HUES48 (cell line): ENCODE results near the gene PHRF1.
A peak's percentile ranks its signal among the peaks of the same experiment; 100 is the strongest.

Experiments
- H3K27ac ChIP-seq: one replicate; pipeline ENCODE4 v1.7.0; 2013; ENCODE audit warnings: low read depth, low read length, inconsistent platforms
- H3K27me3 ChIP-seq: 2 replicates; pipeline ENCODE4 v1.6.1; 2013; ENCODE audit warnings: mild to moderate bottlenecking, low read length; ENCODE audit not compliant: control insufficient read depth, insufficient read depth
- H3K36me3 ChIP-seq: 2 replicates; pipeline ENCODE4 v1.6.1; 2013; ENCODE audit warnings: low read length; ENCODE audit not compliant: control insufficient read depth, insufficient read depth
- H3K4me1 ChIP-seq: 2 replicates; pipeline ENCODE4 v1.6.1; 2013; ENCODE audit warnings: mild to moderate bottlenecking, low read length; ENCODE audit not compliant: control insufficient read depth, insufficient read depth
- H3K4me3 ChIP-seq: 2 replicates; pipeline ENCODE4 v1.5.1; 2013; ENCODE audit warnings: mild to moderate bottlenecking, low read depth, low read length
- H3K9ac ChIP-seq: 2 replicates; pipeline ENCODE4 v1.6.1; 2013; ENCODE audit warnings: mild to moderate bottlenecking, low read depth, low read length, moderate library complexity
- H3K9me3 ChIP-seq: 2 replicates; pipeline ENCODE4 v1.6.1; 2013; ENCODE audit warnings: low read length; ENCODE audit not compliant: control insufficient read depth, insufficient read depth

PHRF1 gene

GRCh38 chr11:575996-576768 is at the start of gene PHRF1:
Gene PHRF1 (plus strand): TSS chr11:576470. CDS start chr11:581513, 5,043 bp downstream.
- Histone ChIP-seq H3K9me3 (no peaks in the 10 kb centered on the region), H3K27ac (peak within 1 kb of the TSS; percentile 97), H3K9ac (peak within 1 kb of the TSS; percentile 99), H3K4me3 (peak within 1 kb of the TSS; percentile 97), H3K4me1 (peaks cover 18% of the 10 kb centered on the region), H3K27me3 (peaks cover 16% of the 10 kb centered on the region), H3K36me3 (peaks cover 7% of the 10 kb centered on the region; the same call in 1 of the 2 replicates)

- Histone ChIP-seq H3K36me3 (peaks cover 18% of the 10 kb centered on the region), H3K27ac (no peak overlapping the region), H3K4me3 (no peak overlapping the region), H3K4me1 (no peaks in the 10 kb centered on the region), H3K9ac (no peak overlapping the region), H3K27me3 (no peaks in the 10 kb centered on the region), H3K9me3 (no peaks in the 10 kb centered on the region)
Observed at GRCh38 chr11:528166-528814, 48.0 kb upstream of the PHRF1 start.

GRCh38 chr11:528815-529727 is 47.2 kb upstream of the PHRF1 start:
- Histone ChIP-seq H3K4me3 (no peak overlapping the region), H3K4me1 (no peaks in the 10 kb centered on the region), H3K9me3 (no peaks in the 10 kb centered on the region), H3K27ac (no peak overlapping the region), H3K9ac (no peak overlapping the region), H3K27me3 (no peaks in the 10 kb centered on the region), H3K36me3 (peaks cover 26% of the 10 kb centered on the region)

- no peaks in the 10 kb centered on the region for H3K4me1 ChIP-seq
Observed at GRCh38 chr11:529728-530411, 46.4 kb upstream of the PHRF1 start.

GRCh38 chr11:530960-531831 is 45.1 kb upstream of the PHRF1 start:
- Histone ChIP-seq H3K4me1 (peaks cover 2% of the 10 kb centered on the region; the same call in 1 of the 2 replicates), H3K36me3 (peaks cover 26% of the 10 kb centered on the region), H3K27ac (no peak overlapping the region), H3K27me3 (0 out of 2 replicates have a peak, but pooled peaks cover 2% of the 10 kb centered on the region), H3K9me3 (no peaks in the 10 kb centered on the region), H3K9ac (no peak overlapping the region), H3K4me3 (no peak overlapping the region)

More at GRCh38 chr11:529728-530411, 46.4 kb upstream of the PHRF1 start:
- H3K36me3 ChIP-seq = peaks cover 26% of the 10 kb centered on the region
- no peaks in the 10 kb centered on the region for H3K27me3 ChIP-seq
- no peak overlapping the region for H3K9ac ChIP-seq
- no peaks in the 10 kb centered on the region for H3K9me3 ChIP-seq
- H3K27ac ChIP-seq = no peak overlapping the region
- no peak overlapping the region for H3K4me3 ChIP-seq

- no peak overlapping the region for H3K4me3 ChIP-seq
- H3K9ac ChIP-seq = no peak overlapping the region
- peaks cover 10% of the 10 kb centered on the region for H3K27me3 ChIP-seq
- H3K27ac ChIP-seq = no peak overlapping the region
- no peaks in the 10 kb centered on the region for H3K9me3 ChIP-seq
- H3K4me1 ChIP-seq = peaks cover 2% of the 10 kb centered on the region; the same call in 1 of the 2 replicates
- peaks cover 26% of the 10 kb centered on the region for H3K36me3 ChIP-seq
Observed at GRCh38 chr11:531919-532526, 44.2 kb upstream of the PHRF1 start.

GRCh38 chr11:532527-532985 is 43.7 kb upstream of the PHRF1 start:
- H3K9me3 ChIP-seq = no peaks in the 10 kb centered on the region
- peaks cover 4% of the 10 kb centered on the region for H3K4me1 ChIP-seq
- peaks cover 14% of the 10 kb centered on the region for H3K27me3 ChIP-seq
- H3K9ac ChIP-seq = no peak overlapping the region
- no peak overlapping the region for H3K27ac ChIP-seq
- H3K36me3 ChIP-seq = peaks cover 26% of the 10 kb centered on the region
- no peak overlapping the region for H3K4me3 ChIP-seq

GRCh38 chr11:532986-533585 is 43.2 kb upstream of the PHRF1 start:
- no peaks in the 10 kb centered on the region for H3K9me3 ChIP-seq
- peaks cover 19% of the 10 kb centered on the region for H3K27me3 ChIP-seq
- H3K27ac ChIP-seq = no peak overlapping the region
- H3K36me3 ChIP-seq = peaks cover 26% of the 10 kb centered on the region
- peaks cover 8% of the 10 kb centered on the region for H3K4me1 ChIP-seq
- H3K9ac ChIP-seq = no peak overlapping the region
- H3K4me3 ChIP-seq = no peak overlapping the region

GRCh38 chr11:533586-534395 is 42.5 kb upstream of the PHRF1 start:
- Histone ChIP-seq H3K4me3 (no peak overlapping the region), H3K4me1 (peaks cover 8% of the 10 kb centered on the region), H3K9ac (no peak overlapping the region), H3K27ac (no peak overlapping the region), H3K9me3 (no peaks in the 10 kb centered on the region), H3K36me3 (peaks cover 26% of the 10 kb centered on the region), H3K27me3 (peaks cover 19% of the 10 kb centered on the region)
